ENCODE results near the gene LIAS. TPM values are rescaled to one million over a fixed set of nuclear protein-coding genes. Genes with fewer than 3 reads are reported as not detected.
"Not testable (repeated sequence)": the region's sequence is repeated elsewhere in the genome, so short reads cannot be mapped to it uniquely, and the experiment has no call there.

The LIAS gene
- total RNA-seq, 2 experiments from 2014 or later = 10.0 to 10.1 TPM

GRCh38 chr4:39498727-39499020, 39.8 kb downstream of the LIAS start:
- no peak for TF ChIP-seq CTCF (IDR thresholded peaks at IDR 0.05)
- Histone ChIP-seq H3K4me1 (ENCODE audit: insufficient read depth, low read length) (no peaks in the 10 kb centered on the region), H3K27ac (ENCODE audit: low read depth in 1 of 2, low read length in 2 of 2) (no peak overlapping the region)

GRCh38 chr4:39502019-39502663, 43.3 kb downstream of the LIAS start:
- CTCF ChIA-PET = no interaction called here
- intact Hi-C loops (cut with DNase I, micrococcal nuclease) = no loop called here
- H3K27ac Mint-ChIP-seq = no peak overlapping the region

More at GRCh38 chr4:39498727-39499020, 39.8 kb downstream of the LIAS start:
- peaks cover 36% of the 10 kb centered on the region for H3K36me3 Mint-ChIP-seq (ENCODE audit: low read depth)
- no peak overlapping the region for H3K4me3 Mint-ChIP-seq
- no peaks in the 10 kb centered on the region for H3K27me3 ChIP-seq (ENCODE audit: control insufficient read depth in 1 of 2, insufficient read depth in 2 of 2, low read length in 2 of 2)
- H3K27me3 Mint-ChIP-seq = no peaks in the 10 kb centered on the region
- H3K9me3 ChIP-seq (ENCODE audit: control insufficient read depth in 1 of 2, insufficient read depth in 1 of 2, low read length in 2 of 2) = no peaks in the 10 kb centered on the region
- ChIA-PET CTCF (no interaction called here), POLR2A (interaction anchor here (1.6 kb wide), 1 partner anchor 28 kb away, joined by 3 read pairs; the partner anchor contains the start of gene UGDH)
- H3K4me1 Mint-ChIP-seq (ENCODE audit: low read depth) = no peaks in the 10 kb centered on the region
- no peak overlapping the region for H3K4me3 ChIP-seq (ENCODE audit: low read length)
- DNase-seq (no peak), ATAC-seq (ENCODE audit: poor library complexity) (no peak)
- intact Hi-C loops (cut with DNase I, micrococcal nuclease) = no loop called here
- peaks cover 26% of the 10 kb centered on the region for H3K36me3 ChIP-seq (ENCODE audit: insufficient read depth, low read length)
- no peak overlapping the region for H3K27ac Mint-ChIP-seq
- H3K9me3 Mint-ChIP-seq = no peaks in the 10 kb centered on the region

GRCh38 chr4:39502664-39503035, 43.8 kb downstream of the LIAS start:
- H3K4me1 Mint-ChIP-seq (ENCODE audit: low read depth); H3K4me3 ChIP-seq (ENCODE audit: low read length); H3K4me3 Mint-ChIP-seq; H3K27me3 ChIP-seq (ENCODE audit: control insufficient read depth in 1 of 2, insufficient read depth in 2 of 2, low read length in 2 of 2); H3K9me3 ChIP-seq (ENCODE audit: control insufficient read depth in 1 of 2, insufficient read depth in 1 of 2, low read length in 2 of 2); H3K27me3 Mint-ChIP-seq; H3K27ac ChIP-seq (ENCODE audit: low read depth in 1 of 2, low read length in 2 of 2); H3K27ac Mint-ChIP-seq; DNase-seq; CTCF ChIA-PET; intact Hi-C loops (cut with DNase I, micrococcal nuclease); H3K4me1 ChIP-seq (ENCODE audit: insufficient read depth, low read length); ATAC-seq (ENCODE audit: poor library complexity); H3K9me3 Mint-ChIP-seq: not testable (repeated sequence)
- peaks cover 73% of the 10 kb centered on the region for H3K36me3 Mint-ChIP-seq (ENCODE audit: low read depth)
- POLR2A ChIA-PET = interaction anchor here (0.6 kb wide), 1 partner anchor 34 kb away, joined by 3 read pairs; no protein-coding TSS in a partner anchor
- H3K36me3 ChIP-seq (ENCODE audit: insufficient read depth, low read length) = peaks cover 61% of the 10 kb centered on the region

More at GRCh38 chr4:39502019-39502663, 43.3 kb downstream of the LIAS start:
- Histone ChIP-seq H3K27ac (ENCODE audit: low read depth in 1 of 2, low read length in 2 of 2) (no peak overlapping the region), H3K4me3 (ENCODE audit: low read length) (no peak overlapping the region), H3K36me3 (ENCODE audit: insufficient read depth, low read length) (peaks cover 56% of the 10 kb centered on the region), H3K4me1 (ENCODE audit: insufficient read depth, low read length) (no peaks in the 10 kb centered on the region), H3K9me3 (ENCODE audit: control insufficient read depth in 1 of 2, insufficient read depth in 1 of 2, low read length in 2 of 2) (no peaks in the 10 kb centered on the region), H3K27me3 (ENCODE audit: control insufficient read depth in 1 of 2, insufficient read depth in 2 of 2, low read length in 2 of 2) (no peaks in the 10 kb centered on the region)
- DNase-seq (no peak), ATAC-seq (ENCODE audit: poor library complexity) (no peak)
- H3K4me3 Mint-ChIP-seq = no peak overlapping the region
- peaks cover 69% of the 10 kb centered on the region for H3K36me3 Mint-ChIP-seq (ENCODE audit: low read depth)
- H3K27me3 Mint-ChIP-seq = no peaks in the 10 kb centered on the region
- POLR2A ChIA-PET = interaction anchor here (0.6 kb wide), 1 partner anchor 35 kb away, joined by 3 read pairs; no protein-coding TSS in a partner anchor
- H3K9me3 Mint-ChIP-seq = no peaks in the 10 kb centered on the region
- no peak for TF ChIP-seq CTCF (IDR thresholded peaks at IDR 0.05)
- no peaks in the 10 kb centered on the region for H3K4me1 Mint-ChIP-seq (ENCODE audit: low read depth)

GRCh38 chr4:39504538-39504937, 45.7 kb downstream of the LIAS start:
- intact Hi-C loops (cut with DNase I, micrococcal nuclease) = no loop called here
- no peak for ATAC-seq (ENCODE audit: poor library complexity)
- Histone ChIP-seq H3K36me3 (ENCODE audit: insufficient read depth, low read length) (peaks cover 76% of the 10 kb centered on the region), H3K9me3 (ENCODE audit: control insufficient read depth in 1 of 2, insufficient read depth in 1 of 2, low read length in 2 of 2) (no peaks in the 10 kb centered on the region), H3K27ac (ENCODE audit: low read depth in 1 of 2, low read length in 2 of 2) (no peak overlapping the region), H3K4me1 (ENCODE audit: insufficient read depth, low read length) (no peaks in the 10 kb centered on the region), H3K4me3 (ENCODE audit: low read length) (no peak overlapping the region), H3K27me3 (ENCODE audit: control insufficient read depth in 1 of 2, insufficient read depth in 2 of 2, low read length in 2 of 2) (no peaks in the 10 kb centered on the region)
- no peaks in the 10 kb centered on the region for H3K27me3 Mint-ChIP-seq
- no peak overlapping the region for H3K27ac Mint-ChIP-seq
- no peak for DNase-seq
- H3K36me3 Mint-ChIP-seq (ENCODE audit: low read depth) = peaks cover 82% of the 10 kb centered on the region
- POLR2A ChIA-PET = no interaction called here
- no peaks in the 10 kb centered on the region for H3K4me1 Mint-ChIP-seq (ENCODE audit: low read depth)
- H3K9me3 Mint-ChIP-seq = no peaks in the 10 kb centered on the region
- CTCF ChIA-PET = no interaction called here
- no peak overlapping the region for H3K4me3 Mint-ChIP-seq
- no peak for TF ChIP-seq CTCF (IDR thresholded peaks at IDR 0.05)

Data from CD4-positive, alpha-beta T cell (primary cell).